Lung (tissue), 12 donors: Measurements from ENCODE around the gene FOXP1. TPM values are rescaled to one million over a fixed set of nuclear protein-coding genes. Genes with fewer than 3 reads are reported as not detected.

ENCODE experiments used
- ATAC-seq: fragments of 200-7000 bp; cut with Tn5 transposase; one replicate; pipeline ENCODE4 v1.9.1; 2020; ENCODE audit warnings: moderate number of reproducible peaks; ENCODE audit not compliant: insufficient read depth, low FRiP score
- DNase-seq, 3 donors: peaks; one replicate each; pipeline ENCODE4 v3.0.0-alpha.2; 2013 to 2017
- H3K27ac ChIP-seq, 2 donors: one replicate each; pipeline ENCODE4 v1.5.1; 2013; ENCODE audit warnings: mild to moderate bottlenecking in 2 of 2, moderate library complexity in 2 of 2, control low read depth in 1 of 2, inconsistent platforms in 1 of 2, low read depth in 1 of 2, low read length in 1 of 2
- H3K27me3 ChIP-seq, 3 donors: one replicate each; pipeline ENCODE4 v1.5.1; 2013; ENCODE audit warnings: low read length in 2 of 3; ENCODE audit not compliant: control insufficient read depth in 3 of 3, insufficient read depth in 3 of 3
- H3K36me3 ChIP-seq, 4 donors: one replicate each; pipeline ENCODE4 v1.5.1; 2013; ENCODE audit warnings: low read length in 4 of 4, mild to moderate bottlenecking in 1 of 4, moderate library complexity in 1 of 4; ENCODE audit not compliant: control insufficient read depth in 4 of 4, insufficient read depth in 4 of 4
- H3K4me1 ChIP-seq, 5 donors: one replicate each; pipeline ENCODE4 v1.5.1; 2013; ENCODE audit warnings: low read length in 5 of 5, mild to moderate bottlenecking in 2 of 5, moderate library complexity in 1 of 5; ENCODE audit not compliant: control insufficient read depth in 5 of 5, insufficient read depth in 5 of 5
- H3K4me3 ChIP-seq: one replicate; pipeline ENCODE4 v1.5.1; 2013; ENCODE audit warnings: mild to moderate bottlenecking, control low read depth, moderate library complexity
- H3K9ac ChIP-seq, 2 donors: one replicate each; pipeline ENCODE4 v1.5.1; 2013; ENCODE audit warnings: low read length in 2 of 2, control low read depth in 1 of 2; ENCODE audit not compliant: insufficient read depth in 1 of 2
- H3K9me3 ChIP-seq, 4 donors: one replicate each; pipeline ENCODE4 v1.5.1; 2013; ENCODE audit warnings: low read length in 3 of 4, mild to moderate bottlenecking in 1 of 4, moderate library complexity in 1 of 4; ENCODE audit not compliant: control insufficient read depth in 4 of 4, insufficient read depth in 3 of 4
- CTCF ChIP-seq: IDR thresholded peaks from 2 replicates; pipeline ENCODE4 v1.5.1; 2012; ENCODE audit warnings: mild to moderate bottlenecking; ENCODE audit errors: control extremely low read depth, extremely low read depth
- WGBS, 2 donors: extraction: QIAGEN DNeasy Blood & Tissue Kit; methylation state at CpG; one replicate each; pipeline ENCODE4 v1.1.7; 2013; 5-methylcytosine and 5-hydroxymethylcytosine counted together
- polyA plus RNA-seq, 2 donors: library from polyadenylated mRNA; stranded (reverse); fragments of 200-250 nt; gene quantifications; one replicate each; pipeline ENCODE4 v1.2.1, GENCODE V29; 2013
- total RNA-seq, 2 donors: library from RNA; depleted of rRNA in 1 of 2; stranded (reverse); fragments of >200 nt in 1 of 2; gene quantifications; one replicate each; pipeline ENCODE4 v1.2.1, GENCODE V29; 2014 to 2021
- donor health status: control.
- donor health status: control.
- donor health status: Bipolar disorder and iron deficiency.
- donor health status: healthy.
- donor health status: DM: yes; HTN: yes; CAD: no.

FOXP1 gene
- total and polyA plus RNA-seq, 4 donors = 13.8 to 287 (median 73.9) TPM

- H3K9me3 ChIP-seq = no peaks in the 10 kb centered on the region
- no peak for ATAC-seq
- H3K27me3 ChIP-seq = no peaks in the 10 kb centered on the region
- DNase-seq = no peak
- peaks cover 0 to 7% (median 4%) of the 10 kb centered on the region in 5 donors for H3K4me1 ChIP-seq
- peak overlapping the region in 1 of 2 donors; percentile 40 for H3K27ac ChIP-seq
- no peaks in the 10 kb centered on the region for H3K36me3 ChIP-seq
- no peak overlapping the region for H3K4me3 ChIP-seq
- no peak overlapping the region for H3K9ac ChIP-seq
- 82 to 85% methylated on average over 7 of the region's 7 CpGs for WGBS, 2 donors
- TF ChIP-seq CTCF = no peak
Measured at GRCh38 chr3:71521940-71522876, 61.3 kb downstream of the FOXP1 start.

- WGBS, 2 donors = 96 to 98% methylated on average over 4 of the region's 4 CpGs
- Histone ChIP-seq H3K9ac (no peak overlapping the region), H3K27me3 (no peaks in the 10 kb centered on the region), H3K4me3 (no peak overlapping the region), H3K9me3 (no peaks in the 10 kb centered on the region), H3K27ac (no peak overlapping the region), H3K4me1 (peaks cover 2 to 9% (median 4%) of the 10 kb centered on the region in 5 donors), H3K36me3 (no peaks in the 10 kb centered on the region)
- no peak for TF ChIP-seq CTCF
- ATAC-seq (no peak), DNase-seq (no peak)
Measured at GRCh38 chr3:71521021-71521352, 62.5 kb downstream of the FOXP1 start.

GRCh38 chr3:71520161-71521020 lies 63.1 kb downstream of the FOXP1 start:
- no peaks in the 10 kb centered on the region for H3K27me3 ChIP-seq
- H3K4me1 ChIP-seq = peaks cover 4 to 12% (median 7%) of the 10 kb centered on the region in 5 donors
- ATAC-seq = no peak
- H3K27ac ChIP-seq = no peak overlapping the region
- no peaks in the 10 kb centered on the region for H3K36me3 ChIP-seq
- TF ChIP-seq CTCF = no peak
- no peak overlapping the region for H3K4me3 ChIP-seq
- WGBS, 2 donors = 80 to 82% methylated on average over 10 of the region's 10 CpGs
- no peaks in the 10 kb centered on the region for H3K9me3 ChIP-seq
- DNase-seq = peak in 2 of 3 donors; percentile 61 to 69
- H3K9ac ChIP-seq = no peak overlapping the region
